OCI-LY7 (cell line): Measurements from ENCODE around the gene PLA2G12A. TPM values are rescaled to one million over a fixed set of nuclear protein-coding genes. Genes with fewer than 3 reads are reported as not detected.

Experiments
- small RNA-seq: library from RNA; depleted of rRNA; stranded (forward); fragments of <200 nt; gene quantifications from one replicate; pipeline ENCODE3, GENCODE V24; 2014
- total RNA-seq, 2 experiments: library from RNA; depleted of rRNA in 1 of 2; stranded (reverse); fragments of >200 nt in 1 of 2; shearing (Covaris generic) in 1 of 2; gene quantifications; 2 replicates each; pipeline ENCODE4 v1.2.3, GENCODE V29; 2014 to 2022

The PLA2G12A gene
- total RNA-seq, 2 experiments from 2014 or later = 18.1 to 35.9 TPM

Small RNA genes within 50 kb of the gene (small RNA-seq; reads per million reads assigned to genes)
- not detected for gene HIGD1AP14

Other genes starting within 250 kb of the PLA2G12A start
- gene MCUB, start 169.8 kb downstream of the PLA2G12A start, total RNA-seq (2014; rRNA removed; shearing (Covaris generic)) = 39.1 and 40.3 TPM in 2 replicates
- gene MCUB, start 169.8 kb downstream of the PLA2G12A start, total RNA-seq (2022) = 64.4 and 67.8 TPM in 2 replicates
- 8.1 and 10.1 TPM in 2 replicates for gene CASP6, start 26.6 kb downstream of the PLA2G12A start, total RNA-seq (2014; rRNA removed; shearing (Covaris generic))
- 9.1 and 9.2 TPM in 2 replicates for gene CASP6, start 26.6 kb downstream of the PLA2G12A start, total RNA-seq (2022)
- gene CFI, start 71.9 kb upstream of the PLA2G12A start, total RNA-seq (2014; rRNA removed; shearing (Covaris generic)) = not detected in 2 replicates
- gene CFI, start 71.9 kb upstream of the PLA2G12A start, total RNA-seq (2022) = not detected in 2 replicates
- gene GAR1, start 85.7 kb upstream of the PLA2G12A start, total RNA-seq (2014; rRNA removed; shearing (Covaris generic)) = 16.4 and 26.7 TPM in 2 replicates
- gene GAR1, start 85.7 kb upstream of the PLA2G12A start, total RNA-seq (2022) = 37.7 and 42.5 TPM in 2 replicates
- 0.35 TPM in 1 of 2 replicates, not detected in the other for gene RRH, start 97.9 kb upstream of the PLA2G12A start, total RNA-seq (2014; rRNA removed; shearing (Covaris generic))
- 0.23 TPM in 1 of 2 replicates, not detected in the other for gene RRH, start 97.9 kb upstream of the PLA2G12A start, total RNA-seq (2022)
- 0.10 and 0.13 TPM in 2 replicates for gene LRIT3, start 118.0 kb upstream of the PLA2G12A start, total RNA-seq (2014; rRNA removed; shearing (Covaris generic))
- 0.09 and 0.11 TPM in 2 replicates for gene LRIT3, start 118.0 kb upstream of the PLA2G12A start, total RNA-seq (2022)
- gene EGF, start 182.8 kb upstream of the PLA2G12A start, total RNA-seq (2014; rRNA removed; shearing (Covaris generic)) = not detected in 2 replicates
- not detected in 2 replicates for gene EGF, start 182.8 kb upstream of the PLA2G12A start, total RNA-seq (2022)